Measurements from ENCODE around the gene SMYD3. TPM values are rescaled to one million over a fixed set of nuclear protein-coding genes. Genes with fewer than 3 reads are reported as not detected.

The SMYD3 gene
- total RNA-seq, 4 donors from 2014 or later: 10.5 to 36.4 (median 22.5) TPM

DNA sequence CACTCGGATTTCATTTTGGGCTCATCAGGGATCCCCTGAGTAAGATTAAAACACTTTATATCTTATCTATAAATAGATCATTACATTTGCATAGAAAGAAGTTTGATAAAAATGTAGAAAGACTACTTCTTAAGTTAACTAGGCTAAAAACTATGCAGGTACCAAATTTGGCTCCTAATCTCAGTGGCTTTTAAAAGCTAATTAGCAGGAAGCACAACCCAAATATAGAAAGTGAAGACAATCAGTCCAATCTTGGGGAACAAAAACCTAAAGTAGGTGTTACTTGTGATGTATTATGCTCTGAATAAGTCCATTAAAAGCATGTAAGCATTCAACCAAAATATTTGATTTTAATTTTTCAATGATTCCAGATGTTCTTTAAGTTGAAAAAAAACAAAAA is 35.4 kb downstream of the SMYD3 start:
- TF ChIP-seq, protein P1, sequence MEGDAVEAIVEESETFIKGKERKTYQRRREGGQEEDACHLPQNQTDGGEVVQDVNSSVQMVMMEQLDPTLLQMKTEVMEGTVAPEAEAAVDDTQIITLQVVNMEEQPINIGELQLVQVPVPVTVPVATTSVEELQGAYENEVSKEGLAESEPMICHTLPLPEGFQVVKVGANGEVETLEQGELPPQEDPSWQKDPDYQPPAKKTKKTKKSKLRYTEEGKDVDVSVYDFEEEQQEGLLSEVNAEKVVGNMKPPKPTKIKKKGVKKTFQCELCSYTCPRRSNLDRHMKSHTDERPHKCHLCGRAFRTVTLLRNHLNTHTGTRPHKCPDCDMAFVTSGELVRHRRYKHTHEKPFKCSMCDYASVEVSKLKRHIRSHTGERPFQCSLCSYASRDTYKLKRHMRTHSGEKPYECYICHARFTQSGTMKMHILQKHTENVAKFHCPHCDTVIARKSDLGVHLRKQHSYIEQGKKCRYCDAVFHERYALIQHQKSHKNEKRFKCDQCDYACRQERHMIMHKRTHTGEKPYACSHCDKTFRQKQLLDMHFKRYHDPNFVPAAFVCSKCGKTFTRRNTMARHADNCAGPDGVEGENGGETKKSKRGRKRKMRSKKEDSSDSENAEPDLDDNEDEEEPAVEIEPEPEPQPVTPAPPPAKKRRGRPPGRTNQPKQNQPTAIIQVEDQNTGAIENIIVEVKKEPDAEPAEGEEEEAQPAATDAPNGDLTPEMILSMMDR (IDR thresholded peaks at IDR 0.05): no peak
- no peak for TF ChIP-seq POLR2A (IDR thresholded peaks at IDR 0.05)
- intact Hi-C loops (cut with DNase I; ENCODE audit: low total_unique reads): no loop called here

DNA sequence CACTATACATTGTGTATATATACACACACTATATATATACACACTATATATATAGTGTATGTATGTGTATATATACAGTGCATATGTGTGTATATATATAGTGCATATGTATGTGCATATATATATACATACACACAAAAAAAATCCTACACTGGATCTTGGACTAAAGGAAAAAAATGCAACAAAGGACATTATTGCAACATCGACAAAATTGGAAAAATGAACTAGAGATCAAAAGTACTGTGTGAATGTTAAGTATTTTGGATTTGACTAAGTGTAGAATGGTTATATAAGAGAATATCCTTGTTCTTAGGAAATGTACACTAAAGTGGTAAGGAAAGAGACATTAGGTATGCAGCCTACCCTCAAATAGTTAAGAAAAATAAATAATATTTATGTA is 36.5 kb downstream of the SMYD3 start:
- no peaks in the 10 kb centered on the region for H3K9me3 ChIP-seq
- H3K4me3 ChIP-seq: no peak overlapping the region
- DNase-seq: no peak
- H3K27ac ChIP-seq: no peak overlapping the region
- H3K36me3 ChIP-seq: no peaks in the 10 kb centered on the region
- H3K4me1 ChIP-seq: no peaks in the 10 kb centered on the region
- intact Hi-C loops (cut with DNase I; ENCODE audit: low total_unique reads): no loop called here
- TF ChIP-seq, protein P1 (IDR thresholded peaks at IDR 0.05): no peak
- TF ChIP-seq POLR2A (IDR thresholded peaks at IDR 0.05): no peak
- no peaks in the 10 kb centered on the region for H3K27me3 ChIP-seq

More for the DNA sequence above, 35.4 kb downstream of the SMYD3 start:
- Histone ChIP-seq H3K36me3 (no peaks in the 10 kb centered on the region), H3K4me1 (no peaks in the 10 kb centered on the region), H3K27me3 (no peaks in the 10 kb centered on the region), H3K27ac (no peak overlapping the region), H3K9me3 (no peaks in the 10 kb centered on the region), H3K4me3 (no peak overlapping the region)
- no peak for DNase-seq

DNA sequence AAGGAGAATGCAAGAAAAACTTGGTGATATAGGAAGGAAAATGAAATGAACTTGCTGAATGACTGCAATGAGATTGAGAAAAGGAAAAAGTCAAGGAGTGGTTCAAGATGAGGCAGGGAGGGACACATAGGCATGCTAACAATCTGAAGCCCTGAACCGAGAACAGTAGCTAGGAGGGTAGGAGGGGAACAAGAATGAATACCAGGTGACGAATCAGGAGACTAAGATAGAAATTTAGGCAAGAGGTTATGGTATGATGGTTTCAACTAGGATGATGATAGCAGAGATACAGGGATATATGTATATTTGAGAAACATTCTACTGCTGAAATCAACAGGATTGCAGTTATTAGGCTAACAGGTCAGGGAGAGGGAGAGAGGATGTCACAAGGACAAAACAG is 44.1 kb downstream of the SMYD3 start:
- intact Hi-C loops (cut with DNase I; ENCODE audit: low total_unique reads): no loop called here
- H3K27me3 ChIP-seq: no peaks in the 10 kb centered on the region

DNA sequence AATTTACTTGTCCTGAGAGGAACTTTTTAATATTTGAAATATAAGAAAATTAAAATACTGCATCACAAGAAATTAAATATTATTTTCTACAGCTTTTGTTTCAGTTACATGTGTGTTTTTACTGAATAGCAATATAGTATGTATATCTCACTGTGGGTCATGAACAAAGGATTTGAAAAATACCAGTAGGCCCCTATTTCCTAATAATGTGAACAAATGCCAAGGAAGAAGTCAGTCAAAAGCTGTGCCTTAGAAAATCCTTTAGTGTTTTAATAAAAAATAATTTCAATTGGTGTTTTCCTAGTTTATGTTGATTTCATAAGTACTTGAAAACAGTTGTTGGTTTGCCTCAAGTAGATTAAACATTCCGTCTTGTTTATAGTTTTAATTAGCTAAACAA is 46.7 kb downstream of the SMYD3 start:
- TF ChIP-seq, protein P1 (IDR thresholded peaks at IDR 0.05): no peak
- no peak for TF ChIP-seq POLR2A (IDR thresholded peaks at IDR 0.05)
- intact Hi-C loops (cut with DNase I; ENCODE audit: low total_unique reads): no loop called here
- Histone ChIP-seq H3K9me3 (no peaks in the 10 kb centered on the region), H3K27me3 (no peaks in the 10 kb centered on the region), H3K4me1 (no peaks in the 10 kb centered on the region), H3K36me3 (no peaks in the 10 kb centered on the region), H3K4me3 (no peak overlapping the region), H3K27ac (no peak overlapping the region)
- DNase-seq: no peak

More for the DNA sequence above, 44.1 kb downstream of the SMYD3 start:
- Histone ChIP-seq H3K4me3 (no peak overlapping the region), H3K9me3 (no peaks in the 10 kb centered on the region), H3K36me3 (no peaks in the 10 kb centered on the region), H3K4me1 (no peaks in the 10 kb centered on the region), H3K27ac (no peak overlapping the region)
- DNase-seq: no peak
- TF ChIP-seq POLR2A (IDR thresholded peaks at IDR 0.05): no peak
- TF ChIP-seq, protein P1 (IDR thresholded peaks at IDR 0.05): no peak

DNA sequence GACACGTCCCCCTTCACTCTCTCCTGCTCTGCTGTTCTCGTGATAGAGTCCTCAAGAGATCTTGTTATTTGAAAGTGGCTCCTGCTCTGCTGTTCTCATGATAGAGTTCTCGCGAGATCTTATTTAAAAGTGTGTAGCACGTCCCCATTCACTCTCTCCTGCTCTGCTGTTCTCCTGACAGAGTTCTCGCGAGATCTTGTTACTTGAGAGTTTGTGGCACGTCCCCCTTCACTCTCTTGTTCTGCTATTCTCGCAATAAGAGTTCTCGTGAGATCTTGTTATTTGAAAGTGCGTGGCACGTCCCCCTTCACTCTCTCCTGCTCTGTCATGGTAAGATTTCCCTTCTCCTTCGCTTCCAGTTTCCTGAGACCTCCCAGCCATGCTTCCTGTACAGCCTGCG is 47.9 kb downstream of the SMYD3 start:
- Histone ChIP-seq H3K4me1 (no peaks in the 10 kb centered on the region), H3K4me3 (no peak overlapping the region), H3K9me3 (no peaks in the 10 kb centered on the region), H3K27ac (no peak overlapping the region), H3K27me3 (no peaks in the 10 kb centered on the region), H3K36me3 (no peaks in the 10 kb centered on the region)
- intact Hi-C loops (cut with DNase I; ENCODE audit: low total_unique reads): no loop called here
- no peak for TF ChIP-seq POLR2A (IDR thresholded peaks at IDR 0.05)
- TF ChIP-seq, protein P1 (IDR thresholded peaks at IDR 0.05): no peak
- no peak for DNase-seq
